Epidermal melanocyte (primary cell): ENCODE data around the gene PGM2.

Experiments used
- DNase-seq: peaks from one replicate; pipeline ENCODE4 v3.0.0; 2011; ENCODE audit warnings: low spot score; ENCODE audit not compliant: insufficient read length

PGM2 gene

DNA sequence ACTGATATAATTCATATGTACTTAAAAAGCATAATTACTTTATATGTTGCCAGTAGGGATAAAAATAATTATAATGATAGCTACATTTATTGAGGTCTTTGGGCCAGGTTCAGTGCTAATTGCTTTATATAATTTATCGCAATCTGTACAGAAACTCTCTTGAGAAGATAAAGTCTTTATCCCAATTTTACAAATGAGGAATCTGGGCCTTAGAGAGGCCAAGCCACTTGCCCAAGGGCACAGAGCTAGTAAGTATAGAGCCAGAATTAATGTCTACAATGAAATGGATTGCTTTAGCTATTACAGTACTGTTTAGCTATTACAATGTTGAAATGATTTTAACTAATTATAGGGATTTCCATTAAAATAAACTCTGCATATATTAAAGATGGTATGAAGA is 33.8 kb downstream of the PGM2 start:
- no peak for DNase-seq

DNA sequence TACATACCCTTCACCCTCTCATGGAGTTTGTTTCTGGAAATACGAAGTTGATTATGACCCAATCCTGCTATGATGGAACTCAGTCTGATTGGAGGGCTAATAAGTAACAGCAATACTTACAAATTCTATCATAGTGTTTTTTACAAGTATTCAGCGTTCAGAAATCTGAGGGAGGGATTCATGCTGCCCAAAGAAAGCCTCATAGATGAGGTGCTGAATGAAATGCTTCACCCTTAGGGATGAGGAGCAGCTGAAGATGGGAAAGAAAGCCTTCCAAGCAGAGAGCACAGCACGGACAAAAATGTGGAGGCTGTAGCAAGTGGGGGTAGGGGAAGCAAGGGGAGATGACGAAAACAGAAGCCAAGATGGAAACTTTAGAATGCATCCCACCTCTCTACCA is 36.5 kb downstream of the PGM2 start:
- no peak for DNase-seq

GRCh38 chr4:37864786-37865185 is 38.3 kb downstream of the PGM2 start:
- DNase-seq = no peak

DNA sequence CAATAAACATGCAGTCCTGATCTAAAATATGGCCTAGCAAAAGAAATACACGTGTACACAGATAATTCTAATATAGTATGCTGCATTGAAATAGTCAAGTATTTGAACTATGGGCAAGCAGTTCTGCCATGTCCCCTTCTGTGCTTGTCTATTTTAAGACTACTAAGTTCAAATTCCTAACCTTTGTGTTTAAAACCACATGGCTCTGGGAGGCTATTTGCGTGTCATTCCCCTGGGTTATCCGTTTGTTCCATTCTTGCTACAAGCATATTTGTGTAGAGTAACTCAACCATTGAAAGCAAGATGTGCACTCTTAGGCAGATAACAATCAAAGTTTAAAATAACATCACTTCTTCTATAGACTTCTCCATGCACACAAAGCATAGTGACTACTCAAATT is 39.0 kb downstream of the PGM2 start:
- no peak for DNase-seq

DNA sequence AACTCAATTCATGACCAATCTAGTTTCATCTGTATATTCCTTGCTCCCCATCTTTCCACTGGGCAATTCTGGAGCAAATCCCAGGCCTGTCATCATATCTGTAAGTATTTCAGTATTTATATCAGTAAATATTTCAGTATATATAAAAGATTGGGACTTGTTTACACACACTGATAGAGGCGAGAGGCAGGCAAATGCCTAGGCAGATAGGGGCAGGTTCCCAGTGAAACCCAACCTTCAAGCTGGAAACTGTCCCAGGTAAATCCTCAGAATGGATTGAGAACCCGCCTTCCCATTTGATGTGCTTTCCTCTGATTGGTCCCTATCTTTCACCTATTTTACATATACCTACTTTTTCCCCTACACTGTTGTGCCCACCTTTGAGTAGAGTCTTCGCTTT is 40.6 kb downstream of the PGM2 start:
- no peak for DNase-seq

DNA sequence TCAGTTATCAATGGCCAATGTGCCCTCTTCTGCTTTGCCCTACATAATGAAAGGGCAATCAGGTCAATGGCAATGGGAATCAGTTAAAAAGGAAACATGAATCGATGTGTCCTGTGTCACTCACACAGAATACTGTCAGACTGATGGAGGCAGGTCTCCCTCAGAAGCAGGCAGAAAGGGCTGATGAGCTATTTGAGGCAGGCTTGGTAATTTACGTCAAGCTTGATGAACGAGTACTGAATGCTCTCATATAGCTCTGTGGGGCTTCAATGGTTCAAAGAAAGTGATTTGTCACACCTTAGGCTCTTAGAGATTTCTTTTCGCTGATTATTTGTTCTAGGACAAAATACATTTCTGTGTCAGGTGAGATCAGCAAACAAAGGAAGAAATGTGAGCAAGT is 41.8 kb downstream of the PGM2 start:
- DNase-seq = no peak

DNA sequence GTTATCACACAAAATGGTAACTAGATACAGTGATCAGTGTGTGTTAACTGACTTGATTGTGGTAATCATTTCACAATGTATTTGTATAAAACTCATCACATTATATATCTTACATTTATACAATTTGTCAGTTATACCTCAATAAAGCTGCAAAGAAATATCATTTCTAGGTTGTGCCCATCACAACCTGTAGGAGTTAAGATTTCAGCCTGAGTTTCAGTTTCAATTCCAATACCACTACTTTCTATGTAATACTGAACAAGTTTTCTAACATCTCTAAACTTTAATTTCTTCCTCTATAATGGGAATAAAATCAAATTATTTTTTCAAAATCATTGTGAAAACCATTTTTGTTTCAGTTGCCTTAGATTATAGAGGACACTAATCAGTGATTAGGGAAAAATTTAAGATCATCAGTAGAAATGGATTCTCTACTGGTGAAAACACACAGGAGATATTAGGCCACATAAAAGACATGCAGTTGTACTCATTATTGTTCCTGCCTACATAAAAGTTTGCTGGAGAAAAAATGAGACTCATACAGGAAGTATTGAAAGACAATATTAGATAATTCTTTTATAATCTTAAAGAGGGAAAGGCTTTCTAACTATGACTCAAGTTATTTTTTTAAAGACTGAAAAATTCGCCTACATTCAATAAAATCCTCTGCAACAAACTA is 46.0 kb downstream of the PGM2 start:
- DNase-seq = no peak

DNA sequence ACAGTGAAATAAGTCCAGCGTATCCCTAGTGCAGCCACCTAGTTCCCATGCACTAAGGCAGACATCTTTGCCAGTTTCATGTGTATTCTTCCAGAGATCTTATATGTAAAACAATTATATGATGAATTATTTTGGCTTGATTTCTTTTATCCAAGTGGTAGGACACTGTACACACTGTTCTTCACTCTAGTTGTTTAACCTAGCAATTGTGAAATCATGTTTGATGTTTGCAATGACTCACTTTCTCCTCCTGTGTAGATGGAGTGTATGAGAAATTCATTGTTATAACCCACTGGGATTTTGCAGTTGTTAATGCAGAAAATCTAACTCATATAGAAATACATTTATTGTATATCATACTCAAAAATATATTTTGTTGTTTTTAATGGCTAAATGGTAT is 46.9 kb downstream of the PGM2 start:
- DNase-seq = no peak

- DNase-seq = no peak
Observed at GRCh38 chr4:37876156-37876555, 49.7 kb downstream of the PGM2 start.

- DNase-seq = no peak
Observed at GRCh38 chr4:37879365-37879764, 52.9 kb downstream of the PGM2 start.

- no peak for DNase-seq
Observed at GRCh38 chr4:37881811-37882210, 55.3 kb downstream of the PGM2 start.

GRCh38 chr4:37882665-37883296 is 56.3 kb downstream of the PGM2 start:
- no peak for DNase-seq

DNA sequence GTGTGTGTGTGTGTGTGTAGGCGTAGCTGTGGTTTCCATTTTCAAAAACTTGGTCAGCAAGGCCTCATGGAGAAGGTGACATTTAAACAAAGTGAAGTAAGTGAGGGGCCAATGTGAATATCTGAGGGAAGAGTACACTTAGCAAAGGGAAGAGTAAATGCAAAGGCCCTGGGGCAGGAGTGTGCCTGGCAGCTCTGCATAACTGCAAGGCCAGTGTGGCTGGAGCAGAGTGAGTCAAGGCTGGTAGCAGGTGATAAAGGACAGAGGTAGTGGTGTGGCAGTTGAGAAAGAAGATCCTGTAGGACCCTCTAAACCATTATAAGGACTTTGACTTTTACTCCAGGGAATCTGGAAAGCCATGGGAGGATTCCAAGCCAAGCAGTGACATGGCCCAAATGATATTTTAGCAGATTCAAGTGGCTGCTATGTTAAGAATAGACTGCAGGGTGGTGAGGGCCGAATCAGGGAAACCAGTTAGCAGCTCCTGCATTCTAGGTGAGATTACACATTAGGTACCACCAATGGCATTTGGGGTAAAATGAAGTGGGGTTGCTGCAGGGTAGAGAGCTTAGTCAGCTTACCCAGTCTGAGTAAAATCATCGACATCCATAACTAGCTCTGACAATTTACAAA is 58.5 kb downstream of the PGM2 start:
- no peak for DNase-seq

DNA sequence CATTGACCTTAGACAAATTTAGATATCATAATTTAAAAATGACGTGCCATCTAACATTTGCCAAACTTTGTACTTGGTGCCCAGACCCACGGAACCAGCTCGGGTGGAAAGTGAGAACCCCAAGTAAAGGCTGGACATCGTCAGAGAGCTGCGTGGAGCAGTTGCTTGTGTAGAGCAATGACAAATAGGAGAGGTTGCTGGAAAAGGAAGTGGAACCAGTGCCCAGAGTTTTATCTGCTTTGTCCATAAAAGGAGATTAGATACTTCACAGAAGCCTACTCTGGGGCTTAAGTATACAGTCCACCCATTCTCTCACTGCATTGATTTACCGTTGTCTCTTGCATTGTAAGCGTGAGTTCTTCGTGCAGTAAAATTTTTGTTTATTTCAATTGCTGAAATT is 59.0 kb downstream of the PGM2 start:
- DNase-seq = no peak

GRCh38 chr4:37889849-37890800 is 63.6 kb downstream of the PGM2 start:
- DNase-seq = no peak

GRCh38 chr4:37890801-37891259 is 64.3 kb downstream of the PGM2 start, which contains the start of gene TBC1D1:
Gene TBC1D1 (plus strand): TSS chr4:37891084. CDS start chr4:37902096, 11,012 bp downstream.
- no peak for DNase-seq

DNA sequence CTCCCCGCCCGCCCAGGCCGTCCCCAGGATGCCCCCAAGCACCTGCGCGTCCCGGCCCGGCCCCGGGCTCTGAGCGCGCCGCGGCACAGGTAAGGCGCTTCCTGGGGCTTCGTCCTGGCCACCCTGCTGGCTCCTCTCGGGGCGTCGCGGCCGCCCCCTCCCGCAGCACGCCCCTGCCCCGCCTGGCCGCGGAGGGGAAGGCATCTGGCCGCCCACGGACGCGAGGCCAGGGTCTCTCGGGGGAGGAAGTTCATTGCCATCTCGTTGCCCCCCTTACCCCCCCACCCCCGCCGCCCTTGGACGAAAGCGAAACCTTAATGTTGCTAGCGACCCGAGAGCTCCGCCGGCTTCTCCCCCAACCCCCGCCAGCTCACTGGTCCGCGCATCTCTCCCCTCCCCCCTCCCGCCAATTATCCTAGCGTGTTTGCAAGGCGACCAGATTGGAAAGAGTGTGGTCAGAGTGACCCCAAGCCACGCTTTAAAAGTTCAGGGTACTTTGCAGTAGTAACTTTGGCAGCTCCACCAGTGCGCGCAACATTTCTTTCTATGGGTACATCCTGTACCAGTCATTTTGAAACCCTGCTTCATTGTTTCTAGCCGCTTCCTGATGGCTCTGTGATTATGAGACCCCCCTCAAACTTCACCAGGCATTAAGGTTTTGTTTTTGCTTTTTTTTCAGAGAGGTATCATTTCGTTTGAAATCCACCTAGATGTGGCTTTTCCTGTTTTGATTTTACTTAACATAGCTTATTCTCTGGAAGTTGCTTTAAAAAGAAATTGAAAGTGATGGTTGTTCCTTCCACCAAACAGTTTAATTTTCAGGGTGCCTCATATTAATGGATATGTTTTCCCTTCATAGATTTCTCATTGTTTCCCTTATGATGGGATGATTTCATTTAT is 65.0 kb downstream of the PGM2 start:
- no peak for DNase-seq

- DNase-seq = no peak
Observed at GRCh38 chr4:37892641-37893040, 66.2 kb downstream of the PGM2 start.

- no peak for DNase-seq
Observed at GRCh38 chr4:37893164-37893563, 66.7 kb downstream of the PGM2 start.

GRCh38 chr4:37895271-37895670 is 68.8 kb downstream of the PGM2 start:
- no peak for DNase-seq
